Tibial artery (tissue), 4 donors: ENCODE measurements around the gene CALML4.

Source experiments
- DNase-seq, 2 donors: peaks; one replicate each; pipeline ENCODE4 v3.0.0-alpha.2; 2019
- H3K27ac ChIP-seq, 2 donors: fragments of 200-600 bp; sonication (generic) in 1 of 2; 1 replicate in 1 of 2; 2 replicates in 1 of 2; pipeline ENCODE4 v1.5.1; 2018 to 2019; ENCODE audit warnings: mild to moderate bottlenecking in 1 of 2
- H3K27me3 ChIP-seq, 2 donors: fragments of 200-600 bp; sonication (generic) in 1 of 2; one replicate each; pipeline versions ENCODE4 v1.5.1 to v1.6.0; 2016 to 2019
- H3K36me3 ChIP-seq, 3 donors: fragments of 200-600 bp; sonication (generic) in 2 of 3; one replicate each; pipeline ENCODE4 v1.5.1; 2016 to 2019; ENCODE audit warnings: mild to moderate bottlenecking in 2 of 3
- H3K4me1 ChIP-seq, 4 donors: fragments of 200-600 bp; sonication (generic) in 2 of 4; 1 replicate in 3 of 4; 2 replicates in 1 of 4; pipeline ENCODE4 v1.5.1; 2016 to 2019
- H3K4me3 ChIP-seq, 2 donors: fragments of 200-600 bp; sonication (generic) in 1 of 2; 1 replicate in 1 of 2; 2 replicates in 1 of 2; pipeline ENCODE4 v1.5.1; 2018 to 2019; ENCODE audit warnings: mild to moderate bottlenecking in 2 of 2
- H3K9me3 ChIP-seq, 3 donors: fragments of 200-600 bp; sonication (generic) in 1 of 3; one replicate each; pipeline ENCODE4 v1.5.1; 2016 to 2019
- CTCF ChIP-seq, 2 experiments: fragments of 200-600 bp in 1 of 2; fragments of 450-650 bp in 1 of 2; IDR thresholded peaks; one replicate each; pipeline ENCODE4 v1.5.1; 2017 to 2019; ENCODE audit warnings: antibody characterized with exemption in 2 of 2, mild to moderate bottlenecking in 1 of 2, moderate library complexity in 1 of 2
- intact Hi-C: fragments of 100-400 bp; cut with DNase I; formaldehyde crosslinking; loops from one replicate; pipeline ENCODE4 v1.15.0; 2023; ENCODE audit warnings: low total_unique reads

CALML4 gene

GRCh38 chr15:68143129-68143528, 62.0 kb downstream of the CALML4 start:
- Histone ChIP-seq H3K4me3 (no peak overlapping the region), H3K27ac (no peak overlapping the region), H3K27me3 (no peaks in the 10 kb centered on the region), H3K36me3 (peaks cover 11 to 18% (median 13%) of the 10 kb centered on the region in 3 donors), H3K4me1 (peaks cover 0 to 14% (median 0%) of the 10 kb centered on the region in 4 donors), H3K9me3 (no peaks in the 10 kb centered on the region)
- TF ChIP-seq CTCF (IDR thresholded peaks at IDR 0.05), result no peak
- DNase-seq, result no peak
- intact Hi-C loops, result no loop called here
